ENCODE measurements around the gene GABBR2. TPM values are rescaled to one million over a fixed set of nuclear protein-coding genes. Genes with fewer than 3 reads are reported as not detected.

GABBR2 gene
- total and polyA plus RNA-seq, 2 of the 8 experiments (the other 6 are each of a cell fraction or from before 2014, with no cell fraction given): 0.50 to 1.2 TPM

GRCh38 chr9:98401140-98402018, 307.4 kb downstream of the GABBR2 start:
- H2BK15ac ChIP-seq (ENCODE audit: low read length): 0 out of 2 replicates have a peak overlapping the region, but pooled peaks have one; percentile 31
- no peak overlapping the region for H2AFZ ChIP-seq (ENCODE audit: low read length)
- no peak for FAIRE-seq

More at GRCh38 chr9:98401140-98402018, 307.4 kb downstream of the GABBR2 start:
- Histone ChIP-seq H3K4ac (replicated peaks; ENCODE audit: insufficient read length, low read depth, low read length) (no peak overlapping the region), H4K91ac (replicated peaks; ENCODE audit: insufficient read length, low read length) (no peak overlapping the region), H3K27me3 (replicated peaks in 1 of 4; ENCODE audit: control insufficient read depth in 3 of 4, extremely low read depth in 1 of 4, insufficient read depth in 3 of 4, low read length in 3 of 4) (no peaks in the 10 kb centered on the region), H2AK5ac (ENCODE audit: low read depth, low read length) (no peak overlapping the region), H3K4me2 (ENCODE audit: insufficient read depth in 1 of 2, low read depth in 2 of 2, low read length in 2 of 2) (no peak overlapping the region), H3K56ac (replicated peaks; ENCODE audit: insufficient read length, low read depth, low read length) (no peak overlapping the region), H3K9me3 (ENCODE audit: insufficient read depth in 2 of 2, low read depth in 1 of 2, low read length in 1 of 2) (no peaks in the 10 kb centered on the region), H4K5ac (ENCODE audit: insufficient read length, low read depth, low read length) (no peak overlapping the region), H3K36me3 (ENCODE audit: control insufficient read depth in 2 of 4, insufficient read depth in 4 of 4, low read length in 3 of 4) (no peaks in the 10 kb centered on the region), H3K14ac (ENCODE audit: insufficient read length) (no peak overlapping the region), H3K27ac (ENCODE audit: low read depth, low read length) (no peak overlapping the region), H4K20me1 (replicated peaks in 1 of 2; ENCODE audit: control insufficient read depth in 1 of 2, insufficient read depth in 2 of 2, low read length in 2 of 2) (no peaks in the 10 kb centered on the region), H2BK20ac (ENCODE audit: low read length) (no peak overlapping the region), H3K4me1 (replicated peaks in 1 of 4; ENCODE audit: control insufficient read depth in 3 of 4, insufficient read depth in 4 of 4, low read length in 3 of 4) (peaks cover 0 to 8% (median 4%) of the 10 kb centered on the region in 4 experiments; a peak in 5 of 7 replicates), H3K18ac (ENCODE audit: extremely low read depth, low read length) (no peak overlapping the region), H2BK12ac (ENCODE audit: low read depth, low read length) (no peak overlapping the region), H3K23ac (ENCODE audit: insufficient read length) (no peak overlapping the region), H3K4me3 (ENCODE audit: extremely low read depth in 1 of 4, insufficient read depth in 2 of 4, low read depth in 3 of 4, low read length in 4 of 4) (no peak overlapping the region), H3K9ac (replicated peaks in 1 of 4; ENCODE audit: extremely low read depth in 1 of 4, low read depth in 3 of 4, low read length in 3 of 4) (no peak overlapping the region), H3K23me2 (ENCODE audit: low read depth, low read length) (no peaks in the 10 kb centered on the region; the same call in 1 of the 2 replicates), H2BK5ac (ENCODE audit: low read depth, low read length) (no peak overlapping the region), H3K79me1 (ENCODE audit: low read depth, low read length) (no peaks in the 10 kb centered on the region), H3K79me2 (ENCODE audit: control insufficient read depth in 1 of 2, insufficient read depth in 2 of 2, low read length in 2 of 2) (no peaks in the 10 kb centered on the region), H4K8ac (ENCODE audit: extremely low read depth, insufficient read depth, low read length) (no peak overlapping the region), H2BK120ac (replicated peaks; ENCODE audit: low read depth, low read length) (no peak overlapping the region)
- CTCF ChIA-PET (ENCODE audit: partially characterized antibody): interaction anchor here (0.8 kb wide), 1 partner anchor 9 kb away, joined by 5 read pairs; no protein-coding TSS in a partner anchor
- POLR2A ChIA-PET (ENCODE audit: partially characterized antibody): no interaction called here
- no peak for DNase-seq (ENCODE audit: low read depth in 1 of 2, low spot score in 2 of 2)
- WGBS, 2 experiments (ENCODE audit: extremely low coverage in 1 of 2, insufficient coverage in 1 of 2, insufficient read length in 1 of 2, insufficient replicate concordance in 2 of 2, low coverage in 1 of 2, low lambda C conversion rate in 2 of 2, missing lambda C conversion rate in 1 of 2): 84% methylated on average over 11 of the region's 11 CpGs; no CpG with 5 or more reads in 1 of the 2 experiments
- TF ChIP-seq SUZ12 (IDR thresholded peaks at IDR 0.05; ENCODE audit: low read length) (no peak), HDAC2 (IDR thresholded peaks at IDR 0.05; ENCODE audit: borderline replicate concordance in 1 of 2, low read depth in 2 of 2, low read length in 2 of 2) (peak in 1 of 2 experiments; percentile 82; a peak in 1 of 4 replicates), KDM1A (IDR thresholded peaks at IDR 0.05; ENCODE audit: borderline replicate concordance, low read length) (peak; percentile 87; the same call in 1 of the 2 replicates)
- TF ChIP-seq, protein P1, sequence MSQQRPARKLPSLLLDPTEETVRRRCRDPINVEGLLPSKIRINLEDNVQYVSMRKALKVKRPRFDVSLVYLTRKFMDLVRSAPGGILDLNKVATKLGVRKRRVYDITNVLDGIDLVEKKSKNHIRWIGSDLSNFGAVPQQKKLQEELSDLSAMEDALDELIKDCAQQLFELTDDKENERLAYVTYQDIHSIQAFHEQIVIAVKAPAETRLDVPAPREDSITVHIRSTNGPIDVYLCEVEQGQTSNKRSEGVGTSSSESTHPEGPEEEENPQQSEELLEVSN (IDR thresholded peaks at IDR 0.05): no peak

Data from H1 (cell line).